GF-D8 (cell line): ENCODE results near the gene CIB2.

Experiments used
- DNase-seq: peaks from one replicate; lab custom pipeline; 2025; lab: John Stamatoyannopoulos, UW

CIB2 gene

GRCh38 chr15:78107471-78107870 lies 23.8 kb downstream of the CIB2 start:
- DNase-seq: no peak

GRCh38 chr15:78105476-78106241 lies 25.6 kb downstream of the CIB2 start:
- no peak for DNase-seq

- DNase-seq: no peak
Measured at GRCh38 chr15:78104566-78105475, 26.4 kb downstream of the CIB2 start.

- DNase-seq: no peak
Measured at GRCh38 chr15:78104119-78104479, 27.1 kb downstream of the CIB2 start.

GRCh38 chr15:78103406-78104118 lies 27.7 kb downstream of the CIB2 start:
- DNase-seq: peak; percentile 65

- DNase-seq: no peak
Measured at GRCh38 chr15:78102741-78103140, 28.5 kb downstream of the CIB2 start.

- DNase-seq: no peak
Measured at GRCh38 chr15:78102211-78102610, 29.0 kb downstream of the CIB2 start.

GRCh38 chr15:78101423-78102105 lies 29.7 kb downstream of the CIB2 start:
- DNase-seq: no peak

- DNase-seq: no peak
Measured at GRCh38 chr15:78100886-78101285, 30.4 kb downstream of the CIB2 start.

- no peak for DNase-seq
Measured at GRCh38 chr15:78098131-78098755, 33.0 kb downstream of the CIB2 start.

- no peak for DNase-seq
Measured at GRCh38 chr15:78097667-78098066, 33.6 kb downstream of the CIB2 start.

- DNase-seq: no peak
Measured at GRCh38 chr15:78093242-78094020, 37.8 kb downstream of the CIB2 start.

GRCh38 chr15:78092261-78093041 lies 38.8 kb downstream of the CIB2 start, which contains the start of gene SH2D7:
Gene SH2D7, plus strand, starts transcription at chr15:78092561. Its CDS starts 24 bp downstream, at chr15:78092585.
- DNase-seq: no peak

GRCh38 chr15:78090422-78091063 lies 40.7 kb downstream of the CIB2 start:
- no peak for DNase-seq

- DNase-seq: no peak
Measured at GRCh38 chr15:78088773-78089080, 42.5 kb downstream of the CIB2 start.

- no peak for DNase-seq
Measured at GRCh38 chr15:78087951-78088772, 43.1 kb downstream of the CIB2 start.

GRCh38 chr15:78085928-78086327 lies 45.3 kb downstream of the CIB2 start:
- DNase-seq: no peak

GRCh38 chr15:78084449-78084750 lies 46.8 kb downstream of the CIB2 start:
- DNase-seq: no peak
